Fibroblast of lung (primary cell): ENCODE measurements around the gene STON1. TPM values are rescaled to one million over a fixed set of nuclear protein-coding genes. Genes with fewer than 3 reads are reported as not detected.

Source experiments
- DNase-seq, 2 donors: peaks; one replicate each; pipeline versions ENCODE4 v3.0.0 to v3.0.0-alpha.2; 2010; ENCODE audit warnings: low read depth in 2 of 2
- H2AFZ ChIP-seq: 2 replicates; pipeline ENCODE4 v1.5.1; 2012; ENCODE audit warnings: low read length, control low read depth, inconsistent platforms
- H3K27ac ChIP-seq: 2 replicates; pipeline ENCODE4 v1.5.1; 2011; ENCODE audit warnings: low read length, control low read depth; ENCODE audit not compliant: insufficient read depth
- H3K27me3 ChIP-seq: 2 replicates; pipeline ENCODE4 v1.5.1; 2011; ENCODE audit warnings: mild to moderate bottlenecking, low read length; ENCODE audit not compliant: control insufficient read depth, insufficient read depth
- H3K36me3 ChIP-seq: 2 replicates; pipeline ENCODE4 v1.5.1; 2011; ENCODE audit warnings: low read length; ENCODE audit not compliant: control insufficient read depth, insufficient read depth
- H3K4me1 ChIP-seq: 2 replicates; pipeline ENCODE4 v1.5.1; 2011; ENCODE audit warnings: low read length; ENCODE audit not compliant: control insufficient read depth, insufficient read depth; ENCODE audit errors: extremely low read depth
- H3K4me2 ChIP-seq: 2 replicates; pipeline ENCODE4 v1.5.1; 2011; ENCODE audit warnings: low read length, control low read depth; ENCODE audit not compliant: insufficient read depth; ENCODE audit errors: extremely low read depth
- H3K4me3 ChIP-seq, 4 experiments: fragments of 200-600 bp in 1 of 4; sonication (generic) in 1 of 4; replicated peaks in 1 of 4; 2 replicates each; pipeline ENCODE4 v1.5.1; 2011 to 2016; ENCODE audit warnings: low read length in 4 of 4, low read depth in 3 of 4, mild to moderate bottlenecking in 3 of 4, control low read depth in 2 of 4, inconsistent platforms in 1 of 4, mixed read lengths in 1 of 4; ENCODE audit not compliant: insufficient read depth in 1 of 4; ENCODE audit errors: control extremely low read depth in 1 of 4
- H3K79me2 ChIP-seq: 2 replicates; pipeline ENCODE4 v1.5.1; 2012; ENCODE audit warnings: mild to moderate bottlenecking, low read length, inconsistent platforms; ENCODE audit not compliant: control insufficient read depth, insufficient read depth
- H3K9ac ChIP-seq: 2 replicates; pipeline ENCODE4 v1.5.1; 2011; ENCODE audit warnings: mild to moderate bottlenecking, low read length, control low read depth; ENCODE audit not compliant: insufficient read depth
- H3K9me3 ChIP-seq: 2 replicates; pipeline ENCODE4 v1.5.1; 2012; ENCODE audit warnings: low read depth, low read length; ENCODE audit not compliant: control insufficient read depth, insufficient read depth
- H4K20me1 ChIP-seq: 2 replicates; pipeline ENCODE4 v1.5.1; 2011; ENCODE audit warnings: low read length; ENCODE audit not compliant: control insufficient read depth, insufficient read depth; ENCODE audit errors: extremely low read depth
- EZH2 ChIP-seq: IDR thresholded peaks from 2 replicates; pipeline ENCODE4 v1.5.1; 2012; ENCODE audit warnings: low read length, control low read depth, mild to moderate bottlenecking; ENCODE audit errors: missing control alignments
- polyA plus RNA-seq, 2 donors: library from polyadenylated mRNA; depleted of rRNA in 1 of 2; stranded (reverse) in 1 of 2; unstranded in 1 of 2; fragments of >200 nt; gene quantifications; 2 replicates each; pipeline ENCODE4 v1.2.1, GENCODE V29; 2011 to 2012; ENCODE audit warnings: missing spikeins in 1 of 2
- total RNA-seq: library from RNA; depleted of rRNA; stranded (reverse); fragments of >200 nt; gene quantifications from 2 replicates; pipeline ENCODE4 v1.2.1, GENCODE V29; 2014
- TF ChIP-seq, protein P1 (sequence below), 2 donors: IDR thresholded peaks in 1 of 2; conservative IDR thresholded peaks in 1 of 2; 1 replicate in 1 of 2; 2 replicates in 1 of 2; pipeline ENCODE4 v1.5.1; 2011 to 2012; ENCODE audit warnings: low read length in 2 of 2, control low read depth in 1 of 2, inconsistent platforms in 1 of 2, low read depth in 1 of 2, mild to moderate bottlenecking in 1 of 2

The STON1 gene
- total and polyA plus RNA-seq, 2 donors (not counting 1 experiment from before 2014, with no cell fraction given), result 11.3 to 16.7 TPM

GRCh38 chr2:48525269-48525943 lies 4.5 kb upstream of the STON1 start:
- TF ChIP-seq, protein P1, sequence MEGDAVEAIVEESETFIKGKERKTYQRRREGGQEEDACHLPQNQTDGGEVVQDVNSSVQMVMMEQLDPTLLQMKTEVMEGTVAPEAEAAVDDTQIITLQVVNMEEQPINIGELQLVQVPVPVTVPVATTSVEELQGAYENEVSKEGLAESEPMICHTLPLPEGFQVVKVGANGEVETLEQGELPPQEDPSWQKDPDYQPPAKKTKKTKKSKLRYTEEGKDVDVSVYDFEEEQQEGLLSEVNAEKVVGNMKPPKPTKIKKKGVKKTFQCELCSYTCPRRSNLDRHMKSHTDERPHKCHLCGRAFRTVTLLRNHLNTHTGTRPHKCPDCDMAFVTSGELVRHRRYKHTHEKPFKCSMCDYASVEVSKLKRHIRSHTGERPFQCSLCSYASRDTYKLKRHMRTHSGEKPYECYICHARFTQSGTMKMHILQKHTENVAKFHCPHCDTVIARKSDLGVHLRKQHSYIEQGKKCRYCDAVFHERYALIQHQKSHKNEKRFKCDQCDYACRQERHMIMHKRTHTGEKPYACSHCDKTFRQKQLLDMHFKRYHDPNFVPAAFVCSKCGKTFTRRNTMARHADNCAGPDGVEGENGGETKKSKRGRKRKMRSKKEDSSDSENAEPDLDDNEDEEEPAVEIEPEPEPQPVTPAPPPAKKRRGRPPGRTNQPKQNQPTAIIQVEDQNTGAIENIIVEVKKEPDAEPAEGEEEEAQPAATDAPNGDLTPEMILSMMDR (conservative IDR thresholded peaks at IDR 0.05 in 1 of 2, IDR thresholded peaks at IDR 0.05 in 1 of 2; ENCODE audit: low read depth in 1 of 2, low read length in 2 of 2), result no peak
- no peak for TF ChIP-seq EZH2
- no peaks in the 10 kb centered on the region for H3K79me2 ChIP-seq
- no peaks in the 10 kb centered on the region for H3K36me3 ChIP-seq
- no peak overlapping the region for H3K9ac ChIP-seq
- DNase-seq, result peak in 1 of 2 donors; percentile 53
- no peak overlapping the region for H3K27ac ChIP-seq
- no peaks in the 10 kb centered on the region for H3K4me1 ChIP-seq
- H3K27me3 ChIP-seq, result no peaks in the 10 kb centered on the region
- no peaks in the 10 kb centered on the region for H3K9me3 ChIP-seq
- H3K4me3 ChIP-seq, result no peak overlapping the region
- no peak overlapping the region for H3K4me2 ChIP-seq
- no peak overlapping the region for H2AFZ ChIP-seq
- H4K20me1 ChIP-seq, result no peaks in the 10 kb centered on the region

- Histone ChIP-seq H3K36me3 (no peaks in the 10 kb centered on the region), H3K79me2 (no peaks in the 10 kb centered on the region), H3K9ac (no peak overlapping the region), H4K20me1 (no peaks in the 10 kb centered on the region), H3K9me3 (no peaks in the 10 kb centered on the region), H2AFZ (no peak overlapping the region), H3K4me2 (no peak overlapping the region), H3K4me3 (no peak overlapping the region), H3K4me1 (no peaks in the 10 kb centered on the region), H3K27me3 (no peaks in the 10 kb centered on the region), H3K27ac (no peak overlapping the region)
- TF ChIP-seq EZH2, result no peak
- TF ChIP-seq, protein P1 (conservative IDR thresholded peaks at IDR 0.05 in 1 of 2, IDR thresholded peaks at IDR 0.05 in 1 of 2; ENCODE audit: low read depth in 1 of 2, low read length in 2 of 2), result no peak
- DNase-seq, result peak; percentile 59 to 68
Measured at GRCh38 chr2:48527226-48527885, 2.6 kb upstream of the STON1 start.

- H3K27me3 ChIP-seq, result no peaks in the 10 kb centered on the region
- H3K9ac ChIP-seq, result no peak overlapping the region
- no peak overlapping the region for H2AFZ ChIP-seq
- no peak overlapping the region for H3K4me2 ChIP-seq
- no peak overlapping the region for H3K27ac ChIP-seq
- TF ChIP-seq, protein P1 (conservative IDR thresholded peaks at IDR 0.05 in 1 of 2, IDR thresholded peaks at IDR 0.05 in 1 of 2; ENCODE audit: low read depth in 1 of 2, low read length in 2 of 2), result no peak
- no peak for TF ChIP-seq EZH2
- H4K20me1 ChIP-seq, result no peaks in the 10 kb centered on the region
- H3K36me3 ChIP-seq, result no peaks in the 10 kb centered on the region
- no peaks in the 10 kb centered on the region for H3K4me1 ChIP-seq
- H3K79me2 ChIP-seq, result no peaks in the 10 kb centered on the region
- H3K9me3 ChIP-seq, result no peaks in the 10 kb centered on the region
- DNase-seq, result no peak
- H3K4me3 ChIP-seq, result no peak overlapping the region
Measured at GRCh38 chr2:48528431-48528830, 1.5 kb upstream of the STON1 start.
